Tibial nerve (tissue), 4 donors: ENCODE results near the gene KLK3. TPM values are rescaled to one million over a fixed set of nuclear protein-coding genes. Genes with fewer than 3 reads are reported as not detected.

Experiments
- DNase-seq, 2 donors: peaks; one replicate each; pipeline ENCODE4 v3.0.0-alpha.2; 2019; ENCODE audit warnings: low spot score in 2 of 2
- H3K27ac ChIP-seq, 4 donors: fragments of 200-600 bp; sonication (generic) in 3 of 4; one replicate each; pipeline ENCODE4 v1.5.1; 2017 to 2019; ENCODE audit warnings: mild to moderate bottlenecking in 1 of 4
- H3K27me3 ChIP-seq, 2 donors: fragments of 200-600 bp; sonication (generic) in 1 of 2; one replicate each; pipeline versions ENCODE4 v1.5.1 to v1.6.0; 2017 to 2019
- H3K36me3 ChIP-seq, 3 donors: fragments of 200-600 bp; sonication (generic); one replicate each; pipeline ENCODE4 v1.5.1; 2018 to 2019
- H3K4me1 ChIP-seq, 4 donors: fragments of 200-600 bp; sonication (generic) in 3 of 4; one replicate each; pipeline ENCODE4 v1.5.1; 2017 to 2019
- H3K4me3 ChIP-seq, 4 donors: fragments of 200-600 bp; sonication (generic) in 3 of 4; one replicate each; pipeline ENCODE4 v1.5.1; 2017 to 2019; ENCODE audit warnings: mild to moderate bottlenecking in 1 of 4, moderate library complexity in 1 of 4
- H3K9me3 ChIP-seq, 4 donors: fragments of 200-600 bp; sonication (generic) in 3 of 4; one replicate each; pipeline ENCODE4 v1.5.1; 2017 to 2019
- CTCF ChIP-seq, 5 experiments: fragments of 200-600 bp in 3 of 5; fragments of 450-650 bp in 2 of 5; sonication (generic) in 3 of 5; IDR thresholded peaks; one replicate each; pipeline ENCODE4 v1.5.1; 2016 to 2019; ENCODE audit warnings: antibody characterized with exemption in 5 of 5, mild to moderate bottlenecking in 3 of 5, moderate library complexity in 2 of 5
- EP300 ChIP-seq, 2 donors: sonication (generic); formaldehyde crosslinking; IDR thresholded peaks; one replicate each; pipeline ENCODE4 v1.6.1; 2017; ENCODE audit warnings: antibody characterized with exemption in 2 of 2, mild to moderate bottlenecking in 1 of 2
- POLR2A ChIP-seq, 2 donors: fragments of 450-650 bp; IDR thresholded peaks; one replicate each; pipeline ENCODE4 v1.6.1; 2017; ENCODE audit warnings: antibody characterized with exemption in 2 of 2, mild to moderate bottlenecking in 2 of 2, moderate library complexity in 2 of 2
- WGBS, 2 donors: methylation state at CpG; one replicate each; pipeline ENCODE4 v1.1.5; 2018; 5-methylcytosine and 5-hydroxymethylcytosine counted together
- total RNA-seq, 4 donors: library from RNA; depleted of rRNA; stranded (reverse); fragments of >200 nt; gene quantifications; one replicate each; pipeline ENCODE4 v1.1.0, GENCODE V29; 2016

KLK3 gene
- total RNA-seq, 4 donors from 2014 or later = not detected

GRCh38 chr19:50823389-50824042 lies 31.2 kb upstream of the KLK3 start, which contains the start of gene KLK1:
Gene KLK1 (minus strand): TSS chr19:50823787. CDS start chr19:50823748, 39 bp downstream.
- Histone ChIP-seq H3K27ac (no peak within 1 kb of the TSS), H3K27me3 (peaks cover 0 to 56% of the 10 kb centered on the region in 2 donors), H3K36me3 (no peaks in the 10 kb centered on the region), H3K4me3 (no peak within 1 kb of the TSS), H3K9me3 (peaks cover 0 to 9% (median 0%) of the 10 kb centered on the region in 4 donors), H3K4me1 (peaks cover 0 to 14% (median 2%) of the 10 kb centered on the region in 4 donors)
- TF ChIP-seq EP300 (IDR thresholded peaks at IDR 0.05) (no peak), CTCF (IDR thresholded peaks at IDR 0.05) (no peak), POLR2A (IDR thresholded peaks at IDR 0.05) (no peak)
- DNase-seq = no peak
- WGBS, 2 donors = 61 to 67% methylated on average over 12 to 14 of the region's 14 CpGs

DNA sequence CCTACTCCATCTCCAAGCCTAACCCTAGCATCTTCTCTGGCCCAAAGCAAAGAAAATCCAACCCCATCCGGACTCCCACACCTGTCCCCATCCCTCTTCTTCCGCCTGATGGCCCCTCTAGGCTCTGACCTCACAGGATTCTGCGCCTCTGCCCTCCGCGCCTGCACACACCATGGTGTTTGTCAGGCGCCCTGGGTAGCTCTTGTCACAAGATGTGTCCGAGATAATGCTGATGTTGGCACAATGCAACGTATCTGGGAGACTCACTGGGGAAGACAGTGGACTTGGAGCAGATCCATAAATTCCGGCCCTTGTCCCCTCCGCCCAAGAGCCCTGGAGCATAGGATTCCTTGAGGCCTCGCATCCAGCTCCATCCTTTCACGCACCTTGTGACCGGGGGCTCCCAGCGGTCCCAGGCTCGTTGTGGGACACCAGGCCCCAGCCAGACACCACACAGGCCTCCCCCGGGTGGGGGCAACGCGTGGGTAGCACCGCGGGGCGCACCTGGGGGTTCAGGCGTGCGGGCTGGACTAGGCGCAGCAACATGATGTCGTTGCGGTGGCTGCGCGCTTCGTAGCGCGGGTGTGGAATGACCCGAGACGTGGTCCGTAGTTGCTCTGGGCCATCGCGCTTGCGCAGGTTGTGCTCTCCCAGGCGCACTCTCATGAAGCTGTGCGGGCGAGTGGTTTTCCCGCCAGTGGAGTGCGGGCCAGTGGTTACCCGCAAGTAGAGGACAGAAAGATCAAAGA lies 28.0 kb upstream of the KLK3 start:
- peaks cover 0 to 24% of the 10 kb centered on the region in 2 donors for H3K27me3 ChIP-seq
- peaks cover 0 to 9% (median 0%) of the 10 kb centered on the region in 4 donors for H3K9me3 ChIP-seq

GRCh38 chr19:50827476-50827875 lies 27.2 kb upstream of the KLK3 start:
- TF ChIP-seq CTCF (IDR thresholded peaks at IDR 0.05) (no peak), POLR2A (IDR thresholded peaks at IDR 0.05) (no peak), EP300 (IDR thresholded peaks at IDR 0.05) (no peak)
- H3K4me3 ChIP-seq = no peak overlapping the region
- H3K27ac ChIP-seq = no peak overlapping the region
- DNase-seq = no peak
- peaks cover 0 to 16% of the 10 kb centered on the region in 2 donors for H3K27me3 ChIP-seq
- H3K4me1 ChIP-seq = no peaks in the 10 kb centered on the region
- 73 to 81% methylated on average over 14 of the region's 14 CpGs for WGBS, 2 donors
- no peaks in the 10 kb centered on the region for H3K36me3 ChIP-seq
- peaks cover 0 to 9% (median 0%) of the 10 kb centered on the region in 4 donors for H3K9me3 ChIP-seq

More for the DNA sequence above, 28.0 kb upstream of the KLK3 start:
- H3K36me3 ChIP-seq = no peaks in the 10 kb centered on the region
- no peak overlapping the region for H3K4me3 ChIP-seq
- H3K27ac ChIP-seq = no peak overlapping the region
- no peak for DNase-seq
- no peaks in the 10 kb centered on the region for H3K4me1 ChIP-seq
- 70 to 85% methylated on average over 37 to 43 of the region's 43 CpGs for WGBS, 2 donors
- TF ChIP-seq CTCF (IDR thresholded peaks at IDR 0.05) (no peak), POLR2A (IDR thresholded peaks at IDR 0.05) (no peak), EP300 (IDR thresholded peaks at IDR 0.05) (no peak)

DNA sequence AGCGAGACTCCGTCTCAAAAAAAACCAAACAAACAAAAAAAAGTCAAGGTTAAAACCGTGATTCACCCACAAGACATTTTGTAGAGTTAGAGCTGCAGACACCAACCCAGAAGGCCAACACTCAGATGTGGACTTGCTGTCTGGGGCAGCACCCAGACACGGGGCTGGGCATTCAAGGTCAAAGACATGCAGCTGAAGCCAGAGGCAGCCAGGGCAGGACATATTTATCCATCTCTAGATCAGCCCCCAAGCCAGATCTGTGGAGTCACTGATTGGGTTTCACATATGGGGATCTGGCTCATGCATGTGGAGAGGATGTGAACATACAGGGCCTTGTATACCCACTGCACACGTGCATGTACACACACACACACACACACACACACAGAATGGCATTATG lies 24.9 kb upstream of the KLK3 start:
- peaks cover 0 to 9% (median 0%) of the 10 kb centered on the region in 4 donors for H3K9me3 ChIP-seq
- no peaks in the 10 kb centered on the region for H3K4me1 ChIP-seq
- H3K36me3 ChIP-seq = no peaks in the 10 kb centered on the region
- DNase-seq = no peak
- peaks cover 2 to 14% of the 10 kb centered on the region in 2 donors for H3K27me3 ChIP-seq
- 70 to 75% methylated on average over 5 of the region's 5 CpGs for WGBS, 2 donors
- TF ChIP-seq CTCF (IDR thresholded peaks at IDR 0.05) = no peak
- no peak for TF ChIP-seq EP300 (IDR thresholded peaks at IDR 0.05)
- TF ChIP-seq POLR2A (IDR thresholded peaks at IDR 0.05) = no peak
- no peak overlapping the region for H3K27ac ChIP-seq
- H3K4me3 ChIP-seq = no peak overlapping the region
